GM12878 (cell line): Measurements from ENCODE around the gene TMPRSS6. TPM values are rescaled to one million over a fixed set of nuclear protein-coding genes. Genes with fewer than 3 reads are reported as not detected.

Experiments
- ATAC-seq: fragments of 200-7000 bp; cut with Tn5 transposase; 3 replicates; pipeline ENCODE4 v1.9.1; 2020; ENCODE audit warnings: mild to moderate bottlenecking, moderate library complexity
- BruUV-seq: library from RNA; stranded (reverse); fragments of 400-500 nt; replicated peaks from 2 replicates; lab custom pipeline; 2021; lab: Mats Ljungman, UMichigan
- CTCF ChIA-PET: fragments of 300-600 bp; sonication (Branson Sonifier 250); formaldehyde crosslinking; extraction: SDS; loops from one replicate; lab custom pipeline; 2021; ENCODE audit warnings: inconsistent platforms; lab: Yijun Ruan, JAX
- POLR2A ChIA-PET: fragments of 350-600 bp; formaldehyde crosslinking; extraction: SDS; loops from one replicate; lab custom pipeline; 2021; ENCODE audit warnings: inconsistent platforms; lab: Charles Lee
- RAD21 ChIA-PET: fragments of 300-600 bp; sonication (Branson Sonifier 250); formaldehyde crosslinking; loops from one replicate; lab custom pipeline; 2023; ENCODE audit warnings: antibody characterized with exemption; ENCODE audit not compliant: unreplicated experiment; lab: Charles Lee
- SMC1A ChIA-PET: fragments of 300-600 bp; sonication (Branson Sonifier 250); formaldehyde crosslinking; loops from one replicate; lab custom pipeline; 2023; ENCODE audit not compliant: unreplicated experiment, uncharacterized antibody; lab: Charles Lee
- DNase-seq: peaks from one replicate; pipeline ENCODE4 v3.0.0-alpha.2; 2011; ENCODE audit warnings: low read depth, low spot score
- FAIRE-seq: peaks from 3 replicates; lab custom pipeline; 2011; peaks lifted over from hg19 to GRCh38; lab: Jason Lieb, UNC
- H2AFZ ChIP-seq: 2 replicates; pipeline ENCODE4 v1.6.0; 2011; ENCODE audit warnings: low read depth, low read length, control low read depth; ENCODE audit not compliant: control insufficient read depth
- H3K27ac ChIP-seq: 2 replicates; pipeline ENCODE4 v1.5.1; 2011; ENCODE audit warnings: control low read depth; ENCODE audit not compliant: control insufficient read depth, insufficient read depth
- H3K27me3 ChIP-seq, 2 experiments: replicated peaks in 1 of 2; 2 replicates each; pipeline versions ENCODE4 v1.6.0 to v1.6.1; 2011; ENCODE audit warnings: low read length in 1 of 2; ENCODE audit not compliant: control insufficient read depth in 2 of 2, insufficient read depth in 2 of 2
- H3K36me3 ChIP-seq, 2 experiments: 2 replicates each; pipeline ENCODE4 v1.5.1; 2011; ENCODE audit warnings: low read length in 1 of 2; ENCODE audit not compliant: control insufficient read depth in 2 of 2, insufficient read depth in 2 of 2
- H3K4me1 ChIP-seq: 2 replicates; pipeline ENCODE4 v1.6.1; 2011; ENCODE audit warnings: mild to moderate bottlenecking, low read length, moderate library complexity, mixed read lengths; ENCODE audit not compliant: control insufficient read depth, insufficient read depth
- H3K4me2 ChIP-seq: 2 replicates; pipeline ENCODE4 v1.6.0; 2011; ENCODE audit warnings: control low read depth; ENCODE audit not compliant: control insufficient read depth, insufficient read depth
- H3K4me3 ChIP-seq: fragments of 200-600 bp; sonication (generic); 2 replicates; pipeline ENCODE4 v1.5.1; 2016
- H3K79me2 ChIP-seq: 2 replicates; pipeline ENCODE4 v1.6.0; 2011; ENCODE audit warnings: low read length; ENCODE audit not compliant: control insufficient read depth, insufficient read depth
- H3K9ac ChIP-seq: 2 replicates; pipeline ENCODE4 v1.8.0; 2011; ENCODE audit warnings: low read length, control low read depth, mixed read lengths; ENCODE audit not compliant: control insufficient read depth, insufficient read depth
- H3K9me3 ChIP-seq: replicated peaks from 3 replicates; pipeline ENCODE4 v1.5.1; 2011; ENCODE audit warnings: mild to moderate bottlenecking, low read length; ENCODE audit not compliant: control insufficient read depth, insufficient read depth
- H4K20me1 ChIP-seq: 2 replicates; pipeline ENCODE4 v1.6.0; 2011; ENCODE audit not compliant: control insufficient read depth, insufficient read depth
- CHD2 ChIP-seq: IDR thresholded peaks from 2 replicates; pipeline ENCODE4 v1.6.1; 2011; ENCODE audit warnings: low read depth, low read length, improper control_type of control experiment, borderline replicate concordance
- CREM ChIP-seq: IDR thresholded peaks from 2 replicates; pipeline ENCODE4 v1.6.1; 2014; ENCODE audit warnings: antibody characterized with exemption, low read depth
- POLR2A ChIP-seq: IDR thresholded peaks from 2 replicates; pipeline ENCODE4 v1.6.1; 2011; ENCODE audit warnings: low read depth, mild to moderate bottlenecking, low read length
- RAD21 ChIP-seq: IDR thresholded peaks from 2 replicates; pipeline ENCODE4 v1.6.1; 2011; ENCODE audit warnings: mild to moderate bottlenecking, low read depth, low read length, moderate library complexity; ENCODE audit not compliant: insufficient read depth
- SMC3 ChIP-seq: IDR thresholded peaks from 2 replicates; pipeline ENCODE4 v1.6.1; 2011; ENCODE audit warnings: low read length, improper control_type of control experiment, borderline replicate concordance
- ZSCAN29 ChIP-seq: fragments of 450-650 bp; IDR thresholded peaks from 2 replicates; pipeline ENCODE4 v1.6.1; 2017; ENCODE audit warnings: mild to moderate bottlenecking, moderate library complexity
- WGBS: methylation state at CpG from one replicate; pipeline ENCODE4 v1.1.6; 2016; ENCODE audit warnings: low lambda C conversion rate; ENCODE audit not compliant: insufficient replicate concordance, insufficient coverage; ENCODE audit errors: missing lambda C conversion rate; 5-methylcytosine and 5-hydroxymethylcytosine counted together
- in situ Hi-C: fragments of 300-500 bp; cut with MboI; formaldehyde crosslinking; loops from 9 replicates; pipeline ENCODE4 v1.14.3; 2018; ENCODE audit warnings: mixed read lengths
- intact Hi-C: fragments of 100-400 bp; cut with micrococcal nuclease; formaldehyde crosslinking; loops from one replicate; pipeline ENCODE4 v1.14.2; 2022; ENCODE audit not compliant: unreplicated experiment
- polyA plus RNA-seq, 11 experiments: library from polyadenylated mRNA; depleted of rRNA in 4 of 11; unstranded in 6 of 11; stranded (reverse) in 5 of 11; fragments of >200 nt; fragmentation: Nextera tagmentation in 4 of 11; fragmentation: Illumina TruSeq in 1 of 11; extraction: Ambion mirVana in 4 of 11; extraction: Trizol in 1 of 11; gene quantifications; 1 replicate in 1 of 11; 2 replicates in 10 of 11; pipeline versions ENCODE4 v1.2.1 to v1.2.3, GENCODE V29; 2011 to 2016; ENCODE audit warnings: inconsistent platforms in 2 of 11, missing spikeins in 2 of 11, low read depth in 1 of 11
- total RNA-seq, 4 experiments: library from RNA; depleted of rRNA in 3 of 4; stranded (reverse); fragments of >200 nt in 3 of 4; fragmentation: Illumina TruSeq in 1 of 4; extraction: Trizol in 1 of 4; gene quantifications; 2 replicates each; pipeline versions ENCODE4 v1.2.1 to v1.2.3, GENCODE V29; 2013 to 2021
- TF ChIP-seq, protein P1 (sequence below): IDR thresholded peaks from 2 replicates; pipeline ENCODE4 v1.6.1; 2011; ENCODE audit warnings: borderline replicate concordance, low read depth, mild to moderate bottlenecking, moderate library complexity, low read length; ENCODE audit not compliant: insufficient read depth, poor library complexity, severe bottlenecking
- TF ChIP-seq, protein P2 (sequence below), 3 experiments: IDR thresholded peaks in 2 of 3; conservative IDR thresholded peaks in 1 of 3; 2 replicates each; pipeline ENCODE4 v1.5.1; 2011; ENCODE audit warnings: low read depth in 3 of 3, low read length in 3 of 3, mild to moderate bottlenecking in 3 of 3, control low read depth in 2 of 3, moderate library complexity in 2 of 3, inconsistent platforms in 1 of 3, mixed read lengths in 1 of 3; ENCODE audit not compliant: control insufficient read depth in 2 of 3, insufficient read depth in 1 of 3; ENCODE audit errors: extremely low read depth in 1 of 3

Gene TMPRSS6
- total and polyA plus RNA-seq, 10 of the 15 experiments (the other 5 are each of a cell fraction or from before 2014, with no cell fraction given), result 0.06 to 0.69 (median 0.19) TPM; not detected in 6

DNA sequence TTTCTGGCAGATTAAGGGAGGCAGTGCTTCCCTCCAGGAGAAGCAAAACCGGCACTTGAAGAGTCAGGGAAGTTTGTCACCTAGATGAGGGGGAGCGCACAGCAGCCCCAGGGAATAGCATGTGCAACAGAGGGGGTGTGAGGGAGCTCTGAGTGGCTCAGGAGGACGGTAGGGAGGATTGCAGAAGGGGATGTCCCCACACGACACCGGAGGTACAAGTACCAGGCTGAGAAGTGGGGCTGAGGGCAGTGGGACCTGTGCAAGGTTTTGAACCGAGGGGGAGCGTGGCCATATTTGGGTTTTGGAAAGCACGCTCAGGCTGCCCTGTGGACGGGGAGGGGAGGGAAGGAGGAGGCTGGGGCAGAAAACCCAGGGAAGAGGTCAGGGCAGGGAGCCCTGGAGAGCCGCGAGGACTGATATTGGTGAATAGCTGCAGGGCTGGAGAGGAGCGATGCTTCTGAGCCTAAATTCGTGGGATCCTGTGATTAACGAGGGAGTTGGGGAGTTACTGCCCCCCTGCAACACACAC lies 17.9 kb upstream of the TMPRSS6 start (continued):
- TF ChIP-seq, protein P1, sequence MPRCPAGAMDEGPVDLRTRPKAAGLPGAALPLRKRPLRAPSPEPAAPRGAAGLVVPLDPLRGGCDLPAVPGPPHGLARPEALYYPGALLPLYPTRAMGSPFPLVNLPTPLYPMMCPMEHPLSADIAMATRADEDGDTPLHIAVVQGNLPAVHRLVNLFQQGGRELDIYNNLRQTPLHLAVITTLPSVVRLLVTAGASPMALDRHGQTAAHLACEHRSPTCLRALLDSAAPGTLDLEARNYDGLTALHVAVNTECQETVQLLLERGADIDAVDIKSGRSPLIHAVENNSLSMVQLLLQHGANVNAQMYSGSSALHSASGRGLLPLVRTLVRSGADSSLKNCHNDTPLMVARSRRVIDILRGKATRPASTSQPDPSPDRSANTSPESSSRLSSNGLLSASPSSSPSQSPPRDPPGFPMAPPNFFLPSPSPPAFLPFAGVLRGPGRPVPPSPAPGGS, result no peak
- TF ChIP-seq ZSCAN29 (no peak), CHD2 (no peak)
- TF ChIP-seq, protein P2, sequence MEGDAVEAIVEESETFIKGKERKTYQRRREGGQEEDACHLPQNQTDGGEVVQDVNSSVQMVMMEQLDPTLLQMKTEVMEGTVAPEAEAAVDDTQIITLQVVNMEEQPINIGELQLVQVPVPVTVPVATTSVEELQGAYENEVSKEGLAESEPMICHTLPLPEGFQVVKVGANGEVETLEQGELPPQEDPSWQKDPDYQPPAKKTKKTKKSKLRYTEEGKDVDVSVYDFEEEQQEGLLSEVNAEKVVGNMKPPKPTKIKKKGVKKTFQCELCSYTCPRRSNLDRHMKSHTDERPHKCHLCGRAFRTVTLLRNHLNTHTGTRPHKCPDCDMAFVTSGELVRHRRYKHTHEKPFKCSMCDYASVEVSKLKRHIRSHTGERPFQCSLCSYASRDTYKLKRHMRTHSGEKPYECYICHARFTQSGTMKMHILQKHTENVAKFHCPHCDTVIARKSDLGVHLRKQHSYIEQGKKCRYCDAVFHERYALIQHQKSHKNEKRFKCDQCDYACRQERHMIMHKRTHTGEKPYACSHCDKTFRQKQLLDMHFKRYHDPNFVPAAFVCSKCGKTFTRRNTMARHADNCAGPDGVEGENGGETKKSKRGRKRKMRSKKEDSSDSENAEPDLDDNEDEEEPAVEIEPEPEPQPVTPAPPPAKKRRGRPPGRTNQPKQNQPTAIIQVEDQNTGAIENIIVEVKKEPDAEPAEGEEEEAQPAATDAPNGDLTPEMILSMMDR (IDR thresholded peaks at IDR 0.05 in 2 of 3, conservative IDR thresholded peaks at IDR 0.05 in 1 of 3; ENCODE audit: control insufficient read depth in 2 of 3, extremely low read depth in 1 of 3, insufficient read depth in 1 of 3, low read depth in 3 of 3, low read length in 3 of 3), result no peak

DNA sequence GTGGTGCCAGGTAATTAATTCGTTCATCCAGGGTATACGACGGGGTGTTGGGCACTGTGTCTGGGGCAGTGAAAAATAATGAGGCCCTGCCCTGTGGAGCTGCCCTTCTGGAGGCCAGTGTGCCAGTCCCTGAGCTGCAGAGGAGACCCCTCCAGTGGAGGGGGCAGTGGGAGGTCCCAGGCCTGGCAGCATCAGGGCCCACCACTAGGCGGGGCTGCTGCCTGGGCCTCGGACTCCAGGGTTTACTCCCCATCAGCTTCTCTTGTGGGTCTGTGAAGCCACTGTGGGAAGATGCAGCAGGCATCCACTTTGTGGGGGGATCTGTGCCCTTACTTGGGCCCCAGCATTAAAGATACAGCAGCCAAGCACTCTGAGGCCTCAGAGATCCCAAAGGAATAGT lies 17.4 kb upstream of the TMPRSS6 start:
- Histone ChIP-seq H3K27ac (no peak overlapping the region), H4K20me1 (no peaks in the 10 kb centered on the region), H3K9me3 (no peaks in the 10 kb centered on the region), H3K9ac (no peak overlapping the region), H3K79me2 (no peaks in the 10 kb centered on the region), H3K36me3 (peaks cover 11 to 35% of the 10 kb centered on the region in 2 experiments; a peak in 3 of 4 replicates), H3K4me3 (no peak overlapping the region), H3K27me3 (no peaks in the 10 kb centered on the region), H3K4me1 (peaks cover 10% of the 10 kb centered on the region)
- DNase-seq, result no peak
- SMC1A ChIA-PET, result interaction anchor here (0.6 to 1.5 kb wide), 5 partner anchors 17 to 73 kb away, joined by 3 to 5 read pairs (median 4); no protein-coding TSS in a partner anchor
- no TSS peak for BruUV-seq
- in situ Hi-C loops (no loop called here), intact Hi-C loops (no loop called here)
- CTCF ChIA-PET, result interaction anchor here (0.6 to 4.4 kb wide), 11 partner anchors 14 to 133 kb away, joined by 3 to 31 read pairs (median 4); no protein-coding TSS in a partner anchor
- 76% methylated on average over 5 of the region's 5 CpGs for WGBS
- POLR2A ChIA-PET, result interaction anchor here (0.9 to 2.1 kb wide), 3 partner anchors 9 to 72 kb away, joined by 3 to 8 read pairs (median 4); no protein-coding TSS in a partner anchor
- RAD21 ChIA-PET, result interaction anchor here (1.0 to 3.2 kb wide), 4 partner anchors 22 to 71 kb away, joined by 3 to 22 read pairs (median 13); partner anchors contain the start of gene IL2RB
- TF ChIP-seq, protein P2 (IDR thresholded peaks at IDR 0.05 in 2 of 3, conservative IDR thresholded peaks at IDR 0.05 in 1 of 3; ENCODE audit: control insufficient read depth in 2 of 3, extremely low read depth in 1 of 3, insufficient read depth in 1 of 3, low read depth in 3 of 3, low read length in 3 of 3), result peak; percentile 53 to 65 (median 54); a peak in 5 of 6 replicates
- peak; percentile 56 for TF ChIP-seq RAD21
- TF ChIP-seq, protein P1, result no peak
- 0 out of 2 replicates have a peak, but pooled peaks have one; percentile 11 for TF ChIP-seq POLR2A
- TF ChIP-seq SMC3, result peak; percentile 48
- TF ChIP-seq CREM, result no peak
- TF ChIP-seq, all 136 proteins: peak for 4
- no peak for FAIRE-seq
- peak; percentile 20; the same call in 1 of the 3 replicates for ATAC-seq
- H3K4me2 ChIP-seq, result no peak overlapping the region
- H2AFZ ChIP-seq, result no peak overlapping the region
